ENCODE data around the gene KLKB1. TPM values are rescaled to one million over a fixed set of nuclear protein-coding genes. Genes with fewer than 3 reads are reported as not detected.

KLKB1 gene
- polyA plus RNA-seq, 1 donor (not counting 4 experiments of a cell fraction or from before 2014, with no cell fraction given), result 0.04 TPM

GRCh38 chr4:186204686-186205085, 22.6 kb upstream of the KLKB1 start:
- H3K27me3 ChIP-seq (ENCODE audit: control insufficient read depth, extremely low read depth, insufficient read depth, low read length), result no peaks in the 10 kb centered on the region
- DNase-seq (ENCODE audit: low read depth, low spot score) (no peak), FAIRE-seq (no peak)
- H3K4me1 ChIP-seq (ENCODE audit: control insufficient read depth, extremely low read depth, insufficient read depth, low read length), result no peaks in the 10 kb centered on the region
- no peak overlapping the region for H3K9ac ChIP-seq (ENCODE audit: control insufficient read depth, extremely low read depth, insufficient read depth, low read length)
- H3K36me3 ChIP-seq (ENCODE audit: control insufficient read depth in 2 of 2, extremely low read depth in 1 of 2, insufficient read depth in 2 of 2, low read length in 2 of 2), result no peaks in the 10 kb centered on the region
- TF ChIP-seq CTCF (optimal IDR thresholded peaks at IDR 0.05 in 1 of 3, IDR thresholded peaks at IDR 0.05 in 1 of 3, conservative IDR thresholded peaks at IDR 0.05 in 1 of 3; ENCODE audit: extremely low read depth in 1 of 3, insufficient read depth in 2 of 3, low read length in 3 of 3) (no peak), EZH2 (IDR thresholded peaks at IDR 0.05; ENCODE audit: low read length) (no peak)
- H3K4me2 ChIP-seq (ENCODE audit: control insufficient read depth, extremely low read depth, insufficient read depth, low read depth, low read length), result no peak overlapping the region
- dilution Hi-C loops (cut with MboI; ENCODE audit: extremely low pct_ligation_motif_present, low sequenced_read_pairs), result no loop called here
- H3K9me1 ChIP-seq (ENCODE audit: control insufficient read depth, extremely low read depth, insufficient read depth, low read length), result no peaks in the 10 kb centered on the region
- no peak overlapping the region for H3K4me3 ChIP-seq (ENCODE audit: control insufficient read depth in 2 of 3, extremely low read depth in 1 of 3, insufficient read depth in 2 of 3, low read depth in 1 of 3, low read length in 3 of 3)
- H4K20me1 ChIP-seq (ENCODE audit: control insufficient read depth, extremely low read depth, insufficient read depth, low read length), result no peaks in the 10 kb centered on the region
- no peak overlapping the region for H3K27ac ChIP-seq (ENCODE audit: control insufficient read depth, insufficient read depth, low read length)
- no peaks in the 10 kb centered on the region for H3K79me2 ChIP-seq (ENCODE audit: control insufficient read depth, insufficient read depth, low read length)
- no peaks in the 10 kb centered on the region for H3K9me3 ChIP-seq (ENCODE audit: control insufficient read depth, low read depth, low read length)
- H2AFZ ChIP-seq (ENCODE audit: control insufficient read depth, low read length), result no peak overlapping the region

- FAIRE-seq (no peak), DNase-seq (ENCODE audit: low read depth, low spot score) (no peak)
- dilution Hi-C loops (cut with MboI; ENCODE audit: extremely low pct_ligation_motif_present, low sequenced_read_pairs), result no loop called here
- no peaks in the 10 kb centered on the region for H3K4me1 ChIP-seq (ENCODE audit: control insufficient read depth, extremely low read depth, insufficient read depth, low read length)
- no peak overlapping the region for H3K4me2 ChIP-seq (ENCODE audit: control insufficient read depth, extremely low read depth, insufficient read depth, low read depth, low read length)
- no peaks in the 10 kb centered on the region for H3K27me3 ChIP-seq (ENCODE audit: control insufficient read depth, extremely low read depth, insufficient read depth, low read length)
- H3K79me2 ChIP-seq (ENCODE audit: control insufficient read depth, insufficient read depth, low read length), result no peaks in the 10 kb centered on the region
- TF ChIP-seq EZH2 (IDR thresholded peaks at IDR 0.05; ENCODE audit: low read length) (no peak), CTCF (optimal IDR thresholded peaks at IDR 0.05 in 1 of 3, IDR thresholded peaks at IDR 0.05 in 1 of 3, conservative IDR thresholded peaks at IDR 0.05 in 1 of 3; ENCODE audit: extremely low read depth in 1 of 3, insufficient read depth in 2 of 3, low read length in 3 of 3) (no peak)
- H3K9me3 ChIP-seq (ENCODE audit: control insufficient read depth, low read depth, low read length), result no peaks in the 10 kb centered on the region
- no peak overlapping the region for H3K4me3 ChIP-seq (ENCODE audit: control insufficient read depth in 2 of 3, extremely low read depth in 1 of 3, insufficient read depth in 2 of 3, low read depth in 1 of 3, low read length in 3 of 3)
- H3K36me3 ChIP-seq (ENCODE audit: control insufficient read depth in 2 of 2, extremely low read depth in 1 of 2, insufficient read depth in 2 of 2, low read length in 2 of 2), result no peaks in the 10 kb centered on the region
- no peak overlapping the region for H3K27ac ChIP-seq (ENCODE audit: control insufficient read depth, insufficient read depth, low read length)
- H3K9ac ChIP-seq (ENCODE audit: control insufficient read depth, extremely low read depth, insufficient read depth, low read length), result no peak overlapping the region
- no peak overlapping the region for H2AFZ ChIP-seq (ENCODE audit: control insufficient read depth, low read length)
- no peaks in the 10 kb centered on the region for H4K20me1 ChIP-seq (ENCODE audit: control insufficient read depth, extremely low read depth, insufficient read depth, low read length)
- H3K9me1 ChIP-seq (ENCODE audit: control insufficient read depth, extremely low read depth, insufficient read depth, low read length), result no peaks in the 10 kb centered on the region
Measured at GRCh38 chr4:186205156-186205555, 22.2 kb upstream of the KLKB1 start.
